Ishikawa (cell line): ENCODE measurements around the gene NUAK1.

Experiments used
- CEBPB ChIP-seq: IDR thresholded peaks from 2 replicates; pipeline ENCODE4 v1.6.1; 2012
- CREB1 ChIP-seq: IDR thresholded peaks from 2 replicates; pipeline ENCODE4 v1.6.1; 2012; ENCODE audit warnings: low read depth
- EGR1 ChIP-seq: IDR thresholded peaks from 2 replicates; pipeline ENCODE4 v1.6.1; 2012
- EP300 ChIP-seq: IDR thresholded peaks from 2 replicates; pipeline ENCODE4 v1.6.1; 2012; ENCODE audit warnings: borderline replicate concordance
- FOXM1 ChIP-seq: IDR thresholded peaks from 2 replicates; pipeline ENCODE4 v1.6.1; 2012; ENCODE audit warnings: low read depth, borderline replicate concordance
- MAX ChIP-seq: IDR thresholded peaks from 2 replicates; pipeline ENCODE4 v1.6.1; 2012
- NFIC ChIP-seq: IDR thresholded peaks from 2 replicates; pipeline ENCODE4 v1.6.1; 2012
- RAD21 ChIP-seq: IDR thresholded peaks from 2 replicates; pipeline ENCODE4 v1.6.1; 2012; ENCODE audit warnings: low read depth
- REST ChIP-seq: IDR thresholded peaks from 2 replicates; pipeline ENCODE4 v1.6.1; 2012; ENCODE audit warnings: low read depth, mild to moderate bottlenecking
- TAF1 ChIP-seq: IDR thresholded peaks from 2 replicates; pipeline ENCODE4 v1.6.1; 2012; ENCODE audit warnings: low read depth, mild to moderate bottlenecking
- TCF12 ChIP-seq: IDR thresholded peaks from 2 replicates; pipeline ENCODE4 v1.6.1; 2012; ENCODE audit warnings: low read depth
- TEAD4 ChIP-seq: IDR thresholded peaks from 2 replicates; pipeline ENCODE4 v1.6.1; 2012
- USF1 ChIP-seq: IDR thresholded peaks from 2 replicates; pipeline ENCODE4 v1.6.1; 2012
- YY1 ChIP-seq: IDR thresholded peaks from 2 replicates; pipeline ENCODE4 v1.6.1; 2012; ENCODE audit warnings: low read depth
- ZBTB7A ChIP-seq: IDR thresholded peaks from 2 replicates; pipeline ENCODE4 v1.6.1; 2012; ENCODE audit warnings: low read depth

The NUAK1 gene

GRCh38 chr12:106019144-106019543 lies 119.6 kb downstream of the NUAK1 start:
- TF ChIP-seq REST (no peak), CREB1 (no peak), YY1 (no peak), USF1 (no peak), RAD21 (no peak), CEBPB (no peak), NFIC (no peak), MAX (no peak), TAF1 (no peak), ZBTB7A (no peak), TCF12 (no peak)

GRCh38 chr12:106018286-106018685 lies 120.5 kb downstream of the NUAK1 start:
- no peak for TF ChIP-seq RAD21
- no peak for TF ChIP-seq REST
- no peak for TF ChIP-seq ZBTB7A
- TF ChIP-seq EP300 = no peak
- no peak for TF ChIP-seq TAF1
- no peak for TF ChIP-seq CEBPB
- no peak for TF ChIP-seq EGR1
- TF ChIP-seq MAX = no peak
- no peak for TF ChIP-seq YY1
- TF ChIP-seq FOXM1 = no peak
- no peak for TF ChIP-seq NFIC
- no peak for TF ChIP-seq TCF12
- no peak for TF ChIP-seq USF1

DNA sequence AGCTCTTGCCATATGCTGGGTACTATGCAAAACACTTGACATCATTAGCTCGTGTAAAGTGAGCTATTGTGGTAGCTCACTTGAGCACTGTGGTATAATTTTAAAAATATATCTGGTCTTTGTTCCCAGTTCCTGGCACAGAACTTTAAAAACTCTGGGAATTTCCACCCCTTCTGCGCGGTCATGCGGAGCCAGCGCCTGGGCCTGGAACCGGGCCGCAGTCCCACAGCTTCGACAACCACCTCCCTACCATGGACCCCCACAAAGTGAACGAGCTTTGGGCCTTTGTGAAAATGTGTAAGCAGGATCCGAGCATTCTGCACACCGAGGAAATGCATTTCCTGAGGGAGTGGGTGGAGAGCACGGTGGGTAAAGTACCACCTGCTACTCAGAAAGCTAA lies 123.1 kb downstream of the NUAK1 start:
- TF ChIP-seq RAD21 = no peak
- no peak for TF ChIP-seq YY1
- no peak for TF ChIP-seq CREB1
- no peak for TF ChIP-seq EP300
- no peak for TF ChIP-seq TEAD4
- no peak for TF ChIP-seq NFIC
- no peak for TF ChIP-seq EGR1

DNA sequence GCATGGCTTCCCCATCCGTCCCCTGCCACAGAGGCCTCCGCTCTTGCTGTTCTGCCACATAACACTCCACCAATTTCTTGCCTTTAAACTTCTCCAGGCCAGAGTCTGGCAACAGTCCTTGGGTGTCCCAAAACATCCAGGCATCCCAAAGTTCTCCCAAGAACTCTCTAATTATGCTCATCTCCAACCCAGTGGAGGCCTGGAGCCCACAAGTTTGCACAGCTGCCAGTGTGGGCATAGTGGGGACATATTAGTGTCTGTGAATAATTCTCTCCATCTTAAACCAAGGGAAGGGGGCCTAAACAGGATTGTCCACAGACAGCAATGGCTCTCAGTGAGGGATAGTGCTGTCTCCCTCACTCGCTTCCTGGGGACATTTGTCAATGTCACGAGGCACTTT lies 124.8 kb downstream of the NUAK1 start:
- no peak for TF ChIP-seq EP300
- no peak for TF ChIP-seq CEBPB
- TF ChIP-seq TEAD4 = no peak
- no peak for TF ChIP-seq FOXM1
- TF ChIP-seq ZBTB7A = no peak
- TF ChIP-seq TAF1 = no peak
- no peak for TF ChIP-seq RAD21
- no peak for TF ChIP-seq REST
- no peak for TF ChIP-seq NFIC
- no peak for TF ChIP-seq USF1
- no peak for TF ChIP-seq TCF12
- TF ChIP-seq EGR1 = no peak
- no peak for TF ChIP-seq MAX
- no peak for TF ChIP-seq YY1
- TF ChIP-seq CREB1 = no peak
